ENCODE data around the gene TMA16.

DNA sequence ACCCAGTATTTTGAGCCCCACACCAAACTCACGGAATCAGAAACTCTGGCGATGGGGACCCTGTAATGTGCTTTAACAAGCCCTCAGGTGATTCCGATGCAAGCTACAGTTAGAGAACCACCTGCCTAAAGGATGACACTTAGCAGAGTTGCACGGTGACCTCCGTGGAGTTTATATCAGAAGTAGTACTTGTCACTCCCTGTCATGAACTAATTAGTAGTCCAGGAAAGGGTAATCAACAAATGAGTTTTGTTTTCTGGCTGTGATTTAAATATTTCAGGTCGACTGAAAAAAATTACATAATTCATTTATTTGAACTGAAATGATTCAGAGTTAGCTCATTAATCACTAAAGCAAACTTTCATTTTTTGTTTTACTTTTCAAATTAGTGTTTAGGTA is 56.4 kb downstream of the TMA16 start:
- TF ChIP-seq CTCF (IDR thresholded peaks at IDR 0.05) (no peak), POLR2A (IDR thresholded peaks at IDR 0.05) (no peak), EP300 (IDR thresholded peaks at IDR 0.05) (no peak)

All from stomach (tissue), 4 donors.